Measurements from ENCODE around the gene TRABD2B. TPM values are rescaled to one million over a fixed set of nuclear protein-coding genes. Genes with fewer than 3 reads are reported as not detected.

The TRABD2B gene
- total and polyA plus RNA-seq, 2 of the 4 experiments (the other 2 are of a cell fraction), result not detected

GRCh38 chr1:47835409-47835808, 161.8 kb downstream of the TRABD2B start:
- no peak overlapping the region for H2AK5ac ChIP-seq (ENCODE audit: low read depth, low read length)
- H3K4me3 ChIP-seq (ENCODE audit: insufficient read depth, low read depth, low read length), result no peak overlapping the region
- no peaks in the 10 kb centered on the region for H3K9me1 ChIP-seq (ENCODE audit: insufficient read depth, low read length)
- in situ Hi-C loops (cut with MboI; ENCODE audit: low sequenced_read_pairs), result no loop called here
- TF ChIP-seq MXI1 (IDR thresholded peaks at IDR 0.05; ENCODE audit: borderline replicate concordance, low read depth, low read length), result no peak
- no peak for TF ChIP-seq POLR2A (IDR thresholded peaks at IDR 0.05; ENCODE audit: low read depth, low read length)
- no peak for TF ChIP-seq FOS (IDR thresholded peaks at IDR 0.05; ENCODE audit: low read depth, low read length)
- no peak for TF ChIP-seq MAFK (IDR thresholded peaks at IDR 0.05; ENCODE audit: low read depth, low read length)
- no peak for TF ChIP-seq RCOR1 (IDR thresholded peaks at IDR 0.05; ENCODE audit: insufficient replicate concordance, low read length)
- no peak for TF ChIP-seq RFX5 (IDR thresholded peaks at IDR 0.05; ENCODE audit: low read depth, low read length)
- no peak for TF ChIP-seq BHLHE40 (IDR thresholded peaks at IDR 0.05; ENCODE audit: low read depth, low read length)
- TF ChIP-seq CHD1 (IDR thresholded peaks at IDR 0.05; ENCODE audit: low read depth, low read length), result no peak
- TF ChIP-seq SMC3 (IDR thresholded peaks at IDR 0.05; ENCODE audit: low read depth, low read length), result no peak
- no peak for TF ChIP-seq NFE2L2 (IDR thresholded peaks at IDR 0.05; ENCODE audit: low read depth, low read length)
- no peak for TF ChIP-seq USF2 (IDR thresholded peaks at IDR 0.05; ENCODE audit: low read depth, low read length)
- TF ChIP-seq, protein P1, sequence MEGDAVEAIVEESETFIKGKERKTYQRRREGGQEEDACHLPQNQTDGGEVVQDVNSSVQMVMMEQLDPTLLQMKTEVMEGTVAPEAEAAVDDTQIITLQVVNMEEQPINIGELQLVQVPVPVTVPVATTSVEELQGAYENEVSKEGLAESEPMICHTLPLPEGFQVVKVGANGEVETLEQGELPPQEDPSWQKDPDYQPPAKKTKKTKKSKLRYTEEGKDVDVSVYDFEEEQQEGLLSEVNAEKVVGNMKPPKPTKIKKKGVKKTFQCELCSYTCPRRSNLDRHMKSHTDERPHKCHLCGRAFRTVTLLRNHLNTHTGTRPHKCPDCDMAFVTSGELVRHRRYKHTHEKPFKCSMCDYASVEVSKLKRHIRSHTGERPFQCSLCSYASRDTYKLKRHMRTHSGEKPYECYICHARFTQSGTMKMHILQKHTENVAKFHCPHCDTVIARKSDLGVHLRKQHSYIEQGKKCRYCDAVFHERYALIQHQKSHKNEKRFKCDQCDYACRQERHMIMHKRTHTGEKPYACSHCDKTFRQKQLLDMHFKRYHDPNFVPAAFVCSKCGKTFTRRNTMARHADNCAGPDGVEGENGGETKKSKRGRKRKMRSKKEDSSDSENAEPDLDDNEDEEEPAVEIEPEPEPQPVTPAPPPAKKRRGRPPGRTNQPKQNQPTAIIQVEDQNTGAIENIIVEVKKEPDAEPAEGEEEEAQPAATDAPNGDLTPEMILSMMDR (conservative IDR thresholded peaks at IDR 0.05; ENCODE audit: low read depth, low read length), result no peak
- TF ChIP-seq MAZ (IDR thresholded peaks at IDR 0.05; ENCODE audit: borderline replicate concordance, low read depth, low read length), result no peak
- no peak overlapping the region for H3K27ac ChIP-seq (ENCODE audit: insufficient read depth, low read length)
- H2AFZ ChIP-seq (replicated peaks; ENCODE audit: low read length, poor library complexity), result no peak overlapping the region
- intact Hi-C loops (cut with micrococcal nuclease), result no loop called here
- H4K8ac ChIP-seq (ENCODE audit: low read depth in 2 of 2, low read length in 2 of 2), result no peak overlapping the region
- dilution Hi-C loops (cut with HindIII; ENCODE audit: low sequenced_read_pairs, unreplicated experiment), result no loop called here
- DNase-seq (no peak), ATAC-seq (ENCODE audit: low read depth) (no peak)
- no peak overlapping the region for H2BK120ac ChIP-seq (ENCODE audit: low read depth, low read length)
- no peak overlapping the region for H3K4me2 ChIP-seq (ENCODE audit: low read depth, low read length)
- H2AK9ac ChIP-seq (replicated peaks; ENCODE audit: low read depth, low read length, poor library complexity), result no peak overlapping the region
- H3K4me1 ChIP-seq (ENCODE audit: control insufficient read depth, insufficient read depth, low read length), result no peaks in the 10 kb centered on the region
- CTCF ChIA-PET, result no interaction called here
- H4K5ac ChIP-seq (ENCODE audit: low read depth, low read length), result no peak overlapping the region
- no peak overlapping the region for H3K23ac ChIP-seq (ENCODE audit: low read depth, low read length)
- no peak overlapping the region for H2BK20ac ChIP-seq (ENCODE audit: low read depth, low read length)
- H3K9ac ChIP-seq (ENCODE audit: low read depth, low read length), result no peak overlapping the region
- H3K14ac ChIP-seq (replicated peaks; ENCODE audit: low read depth, low read length), result no peak overlapping the region
- H3K4ac ChIP-seq (ENCODE audit: low read depth, low read length), result no peak overlapping the region
- no peak overlapping the region for H2BK15ac ChIP-seq (ENCODE audit: low read depth, low read length)
- no peak overlapping the region for H3K56ac ChIP-seq (ENCODE audit: extremely low read depth, insufficient read depth, low read length)
- H3K9me3 ChIP-seq (ENCODE audit: control insufficient read depth, insufficient read depth, low read length), result no peaks in the 10 kb centered on the region
- no peak overlapping the region for H3K18ac ChIP-seq (ENCODE audit: low read depth, low read length)
- no peaks in the 10 kb centered on the region for H3K27me3 ChIP-seq (ENCODE audit: control insufficient read depth, insufficient read depth, low read length)
- BruUV-seq (replicated peaks), result no TSS peak
- H3K36me3 ChIP-seq (ENCODE audit: control insufficient read depth, insufficient read depth, low read length), result no peaks in the 10 kb centered on the region
- no peaks in the 10 kb centered on the region for H4K20me1 ChIP-seq (ENCODE audit: insufficient read depth, low read length)
- H4K91ac ChIP-seq (ENCODE audit: insufficient read depth, low read depth, low read length), result no peak overlapping the region
- no CpG with 5 or more reads among the region's 2 CpGs for WGBS, 2 experiments (ENCODE audit: extremely low coverage in 2 of 2, insufficient read length in 1 of 2)
- H3K79me1 ChIP-seq (ENCODE audit: low read depth in 1 of 2, low read length in 2 of 2), result no peaks in the 10 kb centered on the region
- H2BK5ac ChIP-seq (ENCODE audit: low read depth, low read length, poor library complexity, severe bottlenecking), result no peak overlapping the region
- POLR2A ChIA-PET (ENCODE audit: unreplicated experiment), result no interaction called here
